H9 (cell line): Measurements from ENCODE around the gene MKRN2OS. TPM values are rescaled to one million over a fixed set of nuclear protein-coding genes. Genes with fewer than 3 reads are reported as not detected.

Experiments used
- DNase-seq: peaks from one replicate; pipeline ENCODE4 v3.0.0-alpha.2; 2017
- H2AFZ ChIP-seq: one replicate; pipeline ENCODE4 v1.6.1; 2013; ENCODE audit warnings: mild to moderate bottlenecking, low read length, control low read depth, moderate library complexity
- H2AK5ac ChIP-seq: 2 replicates; pipeline ENCODE4 v1.6.1; 2013; ENCODE audit warnings: low read length, control low read depth, mixed read lengths; ENCODE audit not compliant: insufficient read length
- H2BK120ac ChIP-seq: one replicate; pipeline ENCODE4 v1.6.1; 2013; ENCODE audit warnings: low read depth, mild to moderate bottlenecking, low read length, control low read depth, inconsistent platforms; ENCODE audit not compliant: poor library complexity, severe bottlenecking
- H2BK12ac ChIP-seq: 2 replicates; pipeline ENCODE4 v1.6.1; 2013; ENCODE audit warnings: low read length, control low read depth, mixed read lengths, low read depth; ENCODE audit not compliant: insufficient read length
- H2BK15ac ChIP-seq: 2 replicates; pipeline ENCODE4 v1.6.1; 2013; ENCODE audit warnings: low read depth, low read length, control low read depth
- H2BK20ac ChIP-seq: one replicate; pipeline ENCODE4 v1.6.1; 2013; ENCODE audit warnings: low read depth, mild to moderate bottlenecking, low read length, control low read depth, inconsistent platforms; ENCODE audit not compliant: poor library complexity, severe bottlenecking
- H2BK5ac ChIP-seq: 2 replicates; pipeline ENCODE4 v1.6.1; 2013; ENCODE audit warnings: low read length, control low read depth, mixed read lengths; ENCODE audit not compliant: insufficient read length
- H3K14ac ChIP-seq: 2 replicates; pipeline ENCODE4 v1.6.1; 2013; ENCODE audit warnings: low read length, control low read depth; ENCODE audit not compliant: insufficient read depth
- H3K18ac ChIP-seq: 2 replicates; pipeline ENCODE4 v1.6.1; 2013; ENCODE audit warnings: low read depth, mild to moderate bottlenecking, mixed read lengths, low read length, control low read depth; ENCODE audit not compliant: insufficient read length
- H3K23ac ChIP-seq: 2 replicates; pipeline ENCODE4 v1.6.1; 2013; ENCODE audit warnings: low read length, control low read depth, mixed read lengths, low read depth; ENCODE audit not compliant: insufficient read length
- H3K23me2 ChIP-seq: 2 replicates; pipeline ENCODE4 v1.6.1; 2013; ENCODE audit warnings: low read depth, mild to moderate bottlenecking, mixed read lengths, low read length, control low read depth; ENCODE audit not compliant: insufficient read length, poor library complexity, severe bottlenecking
- H3K27ac ChIP-seq: 2 replicates; pipeline ENCODE4 v1.5.1; 2013; ENCODE audit warnings: low read length, control low read depth, mixed read lengths, low read depth; ENCODE audit not compliant: insufficient read length
- H3K27me3 ChIP-seq: 2 replicates; pipeline ENCODE4 v1.6.1; 2013; ENCODE audit warnings: low read length, control low read depth, inconsistent platforms; ENCODE audit not compliant: insufficient read depth
- H3K4ac ChIP-seq: 2 replicates; pipeline ENCODE4 v1.6.1; 2013; ENCODE audit warnings: low read depth, mild to moderate bottlenecking, control low read depth, inconsistent platforms, low read length, moderate library complexity
- H3K4me1 ChIP-seq: 2 replicates; pipeline ENCODE4 v1.6.1; 2013; ENCODE audit warnings: low read length, control low read depth, inconsistent platforms; ENCODE audit not compliant: insufficient read depth
- H3K4me2 ChIP-seq: 2 replicates; pipeline ENCODE4 v1.6.1; 2013; ENCODE audit warnings: low read length, control low read depth, mixed read lengths; ENCODE audit not compliant: insufficient read length, insufficient read depth
- H3K56ac ChIP-seq: 2 replicates; pipeline ENCODE4 v1.6.1; 2013; ENCODE audit warnings: low read depth, mild to moderate bottlenecking, mixed read lengths, low read length, control low read depth; ENCODE audit not compliant: insufficient read length
- H3K79me1 ChIP-seq: 2 replicates; pipeline ENCODE4 v1.6.1; 2013; ENCODE audit warnings: low read depth, mild to moderate bottlenecking, moderate library complexity, low read length, control low read depth, inconsistent platforms; ENCODE audit not compliant: insufficient read depth, poor library complexity, severe bottlenecking
- H3K79me2 ChIP-seq: 2 replicates; pipeline ENCODE4 v1.6.1; 2013; ENCODE audit warnings: low read length, control low read depth, inconsistent platforms; ENCODE audit not compliant: insufficient read depth
- H3K9ac ChIP-seq: 2 replicates; pipeline ENCODE4 v1.6.1; 2013; ENCODE audit warnings: low read length, control low read depth, mixed read lengths; ENCODE audit not compliant: insufficient read length; ENCODE audit errors: extremely low read depth
- H3K9me3 ChIP-seq: one replicate; pipeline ENCODE4 v1.6.1; 2013; ENCODE audit warnings: low read depth, low read length, inconsistent platforms; ENCODE audit not compliant: control insufficient read depth
- H3T11ph ChIP-seq: one replicate; pipeline ENCODE4 v1.6.1; 2013; ENCODE audit warnings: mild to moderate bottlenecking, low read length, control low read depth, inconsistent platforms
- H4K20me1 ChIP-seq: one replicate; pipeline ENCODE4 v1.6.1; 2013; ENCODE audit not compliant: control insufficient read depth, insufficient read length, insufficient read depth
- H4K5ac ChIP-seq: 2 replicates; pipeline ENCODE4 v1.6.1; 2013; ENCODE audit warnings: low read depth, mild to moderate bottlenecking, mixed read lengths, low read length, control low read depth; ENCODE audit not compliant: insufficient read length
- H4K8ac ChIP-seq: replicated peaks from 2 replicates; pipeline ENCODE4 v1.6.1; 2013; ENCODE audit warnings: low read length, control low read depth, mixed read lengths, low read depth; ENCODE audit not compliant: insufficient read length
- H4K91ac ChIP-seq: 2 replicates; pipeline ENCODE4 v1.6.1; 2013; ENCODE audit warnings: low read depth, mild to moderate bottlenecking, moderate library complexity, mixed read lengths, low read length, control low read depth; ENCODE audit not compliant: insufficient read length
- H3K27ac Mint-ChIP-seq, 3 experiments: 2 replicates in 2 of 3; 3 replicates in 1 of 3; pipeline ENCODE4 v1.8.0; 2020 to 2021; ENCODE audit warnings: mixed read lengths in 3 of 3, mild to moderate bottlenecking in 1 of 3, moderate library complexity in 1 of 3
- H3K27me3 Mint-ChIP-seq: 2 replicates; pipeline ENCODE4 v1.8.0; 2021; ENCODE audit warnings: low read depth, mild to moderate bottlenecking, moderate library complexity, mixed read lengths
- H3K36me3 Mint-ChIP-seq, 3 experiments: 2 replicates in 2 of 3; 3 replicates in 1 of 3; pipeline ENCODE4 v1.8.0; 2020 to 2021; ENCODE audit warnings: low read depth in 3 of 3, mixed read lengths in 3 of 3; ENCODE audit not compliant: insufficient read depth in 1 of 3
- H3K4me1 Mint-ChIP-seq, 2 experiments: 2 replicates each; pipeline ENCODE4 v1.8.0; 2020; ENCODE audit warnings: mixed read lengths in 2 of 2
- H3K4me3 Mint-ChIP-seq, 2 experiments: 2 replicates in 1 of 2; 3 replicates in 1 of 2; pipeline ENCODE4 v1.8.0; 2020 to 2021; ENCODE audit warnings: mild to moderate bottlenecking in 2 of 2, mixed read lengths in 2 of 2, moderate library complexity in 1 of 2
- H3K9me3 Mint-ChIP-seq, 2 experiments: 2 replicates in 1 of 2; 3 replicates in 1 of 2; pipeline ENCODE4 v1.8.0; 2020; ENCODE audit warnings: mild to moderate bottlenecking in 2 of 2, mixed read lengths in 2 of 2, moderate library complexity in 1 of 2
- CTCF ChIP-seq: fragments of 200-600 bp; sonication (generic); conservative IDR thresholded peaks from 3 replicates; pipeline ENCODE4 v1.8.0; 2021; ENCODE audit warnings: antibody characterized with exemption, mild to moderate bottlenecking
- WGBS: extraction: QIAGEN DNeasy Blood & Tissue Kit; methylation state at CpG from one replicate; pipeline ENCODE4 v1.1.7; 2013; ENCODE audit warnings: missing lambda C conversion rate, low lambda C conversion rate, mixed read lengths; ENCODE audit not compliant: insufficient read length; ENCODE audit errors: extremely low coverage; 5-methylcytosine and 5-hydroxymethylcytosine counted together
- total RNA-seq: library from RNA; stranded (reverse); gene quantifications from 2 replicates; pipeline ENCODE4 v1.2.1, GENCODE V29; 2021

Gene MKRN2OS
- total RNA-seq, 1 experiment from 2014 or later = 0.44 TPM

GRCh38 chr3:12558706-12559105 lies 13.4 kb upstream of the MKRN2OS start:
- H3K4me2 ChIP-seq = peak overlapping the region; percentile 96
- no peaks in the 10 kb centered on the region for H3K36me3 Mint-ChIP-seq
- H2BK5ac ChIP-seq = no peak overlapping the region
- no peak overlapping the region for H2BK12ac ChIP-seq
- no peak for TF ChIP-seq CTCF
- H3K4me1 ChIP-seq = no peaks in the 10 kb centered on the region
- H3K56ac ChIP-seq = no peak overlapping the region
- H2BK15ac ChIP-seq = no peak overlapping the region
- H3K4me3 Mint-ChIP-seq = peak overlapping the region; percentile 30 to 87; a peak in 3 of 5 replicates
- H2AK5ac ChIP-seq = no peak overlapping the region
- no peak overlapping the region for H2AFZ ChIP-seq
- no peak overlapping the region for H3K27ac Mint-ChIP-seq
- H4K8ac ChIP-seq = no peak overlapping the region
- no CpG with 5 or more reads among the region's 4 CpGs for WGBS
- peaks cover 40% of the 10 kb centered on the region; the same call in 1 of the 2 replicates for H3K79me2 ChIP-seq
- H2BK120ac ChIP-seq = no peak overlapping the region
- H4K5ac ChIP-seq = no peak overlapping the region
- DNase-seq = no peak
- no peak overlapping the region for H3K14ac ChIP-seq
- H3K4ac ChIP-seq = no peak overlapping the region
- H3K79me1 ChIP-seq = peaks cover 15% of the 10 kb centered on the region
- H3K9me3 ChIP-seq = no peaks in the 10 kb centered on the region
- H3K23me2 ChIP-seq = peaks cover 12% of the 10 kb centered on the region
- H3K9me3 Mint-ChIP-seq = no peaks in the 10 kb centered on the region
- H3K27me3 ChIP-seq = no peaks in the 10 kb centered on the region
- H4K91ac ChIP-seq = no peak overlapping the region
- H3T11ph ChIP-seq = no peak overlapping the region
- H3K4me1 Mint-ChIP-seq = peaks cover 48 to 49% of the 10 kb centered on the region in 2 experiments
- H3K18ac ChIP-seq = no peak overlapping the region
- no peaks in the 10 kb centered on the region for H4K20me1 ChIP-seq
- H3K27me3 Mint-ChIP-seq = peaks cover 5% of the 10 kb centered on the region; the same call in 1 of the 2 replicates
- no peak overlapping the region for H3K27ac ChIP-seq
- no peak overlapping the region for H3K9ac ChIP-seq
- no peak overlapping the region for H2BK20ac ChIP-seq
- H3K23ac ChIP-seq = no peak overlapping the region
